ENCODE data around the gene HHIP.

The HHIP gene

GRCh38 chr4:144666539-144667175, 20.7 kb downstream of the HHIP start:
- H3K4me3 ChIP-seq (ENCODE audit: low read depth, low read length), result no peak overlapping the region
- DNase-seq (ENCODE audit: low read depth), result no peak
- no peak for TF ChIP-seq CTCF (IDR thresholded peaks at IDR 0.05; ENCODE audit: control insufficient read depth, extremely low read depth, insufficient read depth)

GRCh38 chr4:144667500-144667899, 21.5 kb downstream of the HHIP start:
- DNase-seq (ENCODE audit: low read depth), result no peak
- no peak for TF ChIP-seq CTCF (IDR thresholded peaks at IDR 0.05; ENCODE audit: control insufficient read depth, extremely low read depth, insufficient read depth)
- H3K4me3 ChIP-seq (ENCODE audit: low read depth, low read length), result no peak overlapping the region

GRCh38 chr4:144670776-144671175, 24.8 kb downstream of the HHIP start:
- no peak for DNase-seq (ENCODE audit: low read depth)
- H3K4me3 ChIP-seq (ENCODE audit: low read depth, low read length), result no peak overlapping the region
- TF ChIP-seq CTCF (IDR thresholded peaks at IDR 0.05; ENCODE audit: control insufficient read depth, extremely low read depth, insufficient read depth), result no peak

GRCh38 chr4:144674711-144675110, 28.8 kb downstream of the HHIP start:
- TF ChIP-seq CTCF (IDR thresholded peaks at IDR 0.05; ENCODE audit: control insufficient read depth, extremely low read depth, insufficient read depth), result no peak
- DNase-seq (ENCODE audit: low read depth), result no peak
- no peak overlapping the region for H3K4me3 ChIP-seq (ENCODE audit: low read depth, low read length)

GRCh38 chr4:144681806-144682205, 35.9 kb downstream of the HHIP start:
- no peak for TF ChIP-seq CTCF (IDR thresholded peaks at IDR 0.05; ENCODE audit: control insufficient read depth, extremely low read depth, insufficient read depth)
- H3K4me3 ChIP-seq (ENCODE audit: low read depth, low read length), result no peak overlapping the region
- DNase-seq (ENCODE audit: low read depth), result no peak

GRCh38 chr4:144683516-144683915, 37.6 kb downstream of the HHIP start:
- no peak for TF ChIP-seq CTCF (IDR thresholded peaks at IDR 0.05; ENCODE audit: control insufficient read depth, extremely low read depth, insufficient read depth)
- no peak for DNase-seq (ENCODE audit: low read depth)
- no peak overlapping the region for H3K4me3 ChIP-seq (ENCODE audit: low read depth, low read length)

GRCh38 chr4:144685911-144686310, 40.0 kb downstream of the HHIP start:
- TF ChIP-seq CTCF (IDR thresholded peaks at IDR 0.05; ENCODE audit: control insufficient read depth, extremely low read depth, insufficient read depth), result no peak
- no peak overlapping the region for H3K4me3 ChIP-seq (ENCODE audit: low read depth, low read length)
- no peak for DNase-seq (ENCODE audit: low read depth)
